HG03103 (cell line): Measurements from ENCODE around the gene ADRA1B.

Experiments used
- ATAC-seq: cut with Tn5 transposase; IDR thresholded peaks from one replicate; pipeline ENCODE4 v1.9.1; 2021; ENCODE audit warnings: low read depth; ENCODE audit not compliant: unreplicated experiment

The ADRA1B gene

GRCh38 chr5:159923008-159923407 is 6.7 kb downstream of the ADRA1B start:
- no peak for ATAC-seq

- ATAC-seq = no peak
These were observed 12.0 kb downstream of the ADRA1B start for GRCh38 chr5:159928122-159928909.

GRCh38 chr5:159929176-159929575 is 12.9 kb downstream of the ADRA1B start:
- no peak for ATAC-seq

- no peak for ATAC-seq
These were observed 17.5 kb downstream of the ADRA1B start for GRCh38 chr5:159933531-159934485.

- no peak for ATAC-seq
These were observed 19.7 kb downstream of the ADRA1B start for GRCh38 chr5:159935946-159936345.

GRCh38 chr5:159936686-159937329 is 20.5 kb downstream of the ADRA1B start:
- no peak for ATAC-seq

- no peak for ATAC-seq
These were observed 21.3 kb downstream of the ADRA1B start for GRCh38 chr5:159937580-159937979.

- ATAC-seq = no peak
These were observed 27.0 kb downstream of the ADRA1B start for GRCh38 chr5:159943326-159943725.

GRCh38 chr5:159944056-159944600 is 27.8 kb downstream of the ADRA1B start:
- no peak for ATAC-seq

GRCh38 chr5:159945359-159945758 is 29.1 kb downstream of the ADRA1B start:
- no peak for ATAC-seq

- ATAC-seq = no peak
These were observed 31.6 kb downstream of the ADRA1B start for GRCh38 chr5:159947708-159948358.

GRCh38 chr5:159951387-159951786 is 35.1 kb downstream of the ADRA1B start:
- no peak for ATAC-seq

- ATAC-seq = no peak
These were observed 35.6 kb downstream of the ADRA1B start for GRCh38 chr5:159951834-159952233.

- no peak for ATAC-seq
These were observed 37.3 kb downstream of the ADRA1B start for GRCh38 chr5:159953609-159954008.

GRCh38 chr5:159955056-159955624 is 38.9 kb downstream of the ADRA1B start:
- no peak for ATAC-seq

- ATAC-seq = no peak
These were observed 39.8 kb downstream of the ADRA1B start for GRCh38 chr5:159956074-159956473.

- ATAC-seq = no peak
These were observed 45.2 kb downstream of the ADRA1B start for GRCh38 chr5:159961176-159962160.

- ATAC-seq = no peak
These were observed 45.9 kb downstream of the ADRA1B start for GRCh38 chr5:159962214-159962613.

GRCh38 chr5:159963935-159964334 is 47.7 kb downstream of the ADRA1B start:
- ATAC-seq = no peak
